PC-9 (cell line): Measurements from ENCODE around the gene SORCS2.

Source experiments
- EZH2 ChIP-seq: fragments of 200-600 bp; sonication (generic); IDR thresholded peaks from 2 replicates; pipeline ENCODE4 v1.8.0; 2017; ENCODE audit warnings: antibody characterized with exemption, low read depth
- TF ChIP-seq, protein P1 (sequence below): fragments of 200-600 bp; sonication (generic); conservative IDR thresholded peaks from 2 replicates; pipeline ENCODE4 v1.6.1; 2017; ENCODE audit warnings: mixed run types, antibody characterized with exemption, mild to moderate bottlenecking, moderate library complexity

DNA sequence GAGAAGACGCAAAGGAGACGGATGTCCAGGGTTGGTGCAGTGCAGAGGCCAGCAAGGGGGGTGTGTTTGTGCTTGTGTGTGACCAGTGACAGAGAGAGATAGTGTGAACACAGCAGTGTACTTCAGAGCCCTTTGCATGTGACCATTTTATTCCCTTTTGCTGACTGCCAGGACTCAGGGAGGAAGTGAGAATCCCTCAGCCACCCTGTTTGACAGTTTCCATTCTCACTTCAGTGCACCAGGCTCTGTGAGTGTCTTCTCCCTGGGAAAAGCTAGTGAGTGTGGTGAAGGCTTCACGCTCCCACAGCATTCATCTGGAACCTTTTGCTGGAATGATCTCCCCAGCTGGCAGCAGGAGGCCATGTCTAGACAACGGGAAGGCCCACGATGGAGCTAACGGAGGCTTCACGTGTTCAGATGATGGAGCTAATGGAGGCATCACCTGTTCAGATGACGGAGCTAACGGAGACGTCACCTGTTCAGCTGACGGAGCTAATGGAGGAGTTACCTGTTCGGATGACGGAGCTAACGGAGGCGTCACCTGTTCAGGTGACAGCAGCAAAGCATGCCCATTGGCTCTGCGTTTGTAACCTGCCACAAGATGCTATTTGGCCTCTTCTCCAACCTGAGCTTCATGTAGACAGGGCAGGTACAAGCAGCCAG, 551.9 kb downstream of the SORCS2 start:
- TF ChIP-seq EZH2, result no peak
- TF ChIP-seq, protein P1, sequence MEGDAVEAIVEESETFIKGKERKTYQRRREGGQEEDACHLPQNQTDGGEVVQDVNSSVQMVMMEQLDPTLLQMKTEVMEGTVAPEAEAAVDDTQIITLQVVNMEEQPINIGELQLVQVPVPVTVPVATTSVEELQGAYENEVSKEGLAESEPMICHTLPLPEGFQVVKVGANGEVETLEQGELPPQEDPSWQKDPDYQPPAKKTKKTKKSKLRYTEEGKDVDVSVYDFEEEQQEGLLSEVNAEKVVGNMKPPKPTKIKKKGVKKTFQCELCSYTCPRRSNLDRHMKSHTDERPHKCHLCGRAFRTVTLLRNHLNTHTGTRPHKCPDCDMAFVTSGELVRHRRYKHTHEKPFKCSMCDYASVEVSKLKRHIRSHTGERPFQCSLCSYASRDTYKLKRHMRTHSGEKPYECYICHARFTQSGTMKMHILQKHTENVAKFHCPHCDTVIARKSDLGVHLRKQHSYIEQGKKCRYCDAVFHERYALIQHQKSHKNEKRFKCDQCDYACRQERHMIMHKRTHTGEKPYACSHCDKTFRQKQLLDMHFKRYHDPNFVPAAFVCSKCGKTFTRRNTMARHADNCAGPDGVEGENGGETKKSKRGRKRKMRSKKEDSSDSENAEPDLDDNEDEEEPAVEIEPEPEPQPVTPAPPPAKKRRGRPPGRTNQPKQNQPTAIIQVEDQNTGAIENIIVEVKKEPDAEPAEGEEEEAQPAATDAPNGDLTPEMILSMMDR, result no peak
